Gastrocnemius medialis (tissue), 4 donors: Measurements from ENCODE around the gene BBS10. TPM values are rescaled to one million over a fixed set of nuclear protein-coding genes. Genes with fewer than 3 reads are reported as not detected.

Source experiments
- ATAC-seq, 2 donors: fragments of 150-250 bp; one replicate each; pipeline ENCODE4 v1.9.1; 2016
- DNase-seq, 2 donors: peaks; one replicate each; pipeline ENCODE4 v3.0.0-alpha.2; 2019
- H3K27ac ChIP-seq, 4 donors: fragments of 200-600 bp; sonication (generic); 1 replicate in 1 of 4; 2 replicates in 3 of 4; pipeline ENCODE4 v1.5.1; 2016 to 2018; ENCODE audit warnings: mild to moderate bottlenecking in 2 of 4, moderate library complexity in 1 of 4
- H3K27me3 ChIP-seq, 3 donors: fragments of 200-600 bp; sonication (generic) in 2 of 3; 1 replicate in 1 of 3; 2 replicates in 2 of 3; pipeline versions ENCODE4 v1.5.1 to v1.6.0; 2016 to 2019; ENCODE audit warnings: mild to moderate bottlenecking in 1 of 3, moderate library complexity in 1 of 3
- H3K36me3 ChIP-seq, 2 donors: fragments of 200-600 bp; sonication (generic) in 1 of 2; one replicate each; pipeline ENCODE4 v1.5.1; 2017 to 2018
- H3K4me1 ChIP-seq, 2 donors: fragments of 200-600 bp; sonication (generic) in 1 of 2; one replicate each; pipeline ENCODE4 v1.5.1; 2016 to 2017; ENCODE audit warnings: mild to moderate bottlenecking in 2 of 2
- H3K4me3 ChIP-seq, 4 donors: fragments of 200-600 bp; sonication (generic) in 3 of 4; 1 replicate in 1 of 4; 2 replicates in 3 of 4; pipeline ENCODE4 v1.5.1; 2016 to 2019; ENCODE audit warnings: mild to moderate bottlenecking in 2 of 4
- H3K9me3 ChIP-seq, 3 donors: fragments of 200-600 bp; sonication (generic) in 2 of 3; 1 replicate in 1 of 3; 2 replicates in 2 of 3; pipeline ENCODE4 v1.5.1; 2016 to 2019
- CTCF ChIP-seq, 5 experiments: fragments of 450-650 bp in 3 of 5; fragments of 200-600 bp in 2 of 5; sonication (generic) in 2 of 5; IDR thresholded peaks in 4 of 5; conservative IDR thresholded peaks in 1 of 5; 1 replicate in 4 of 5; 2 replicates in 1 of 5; pipeline ENCODE4 v1.5.1; 2016 to 2019; ENCODE audit warnings: antibody characterized with exemption in 5 of 5, mild to moderate bottlenecking in 3 of 5, moderate library complexity in 3 of 5
- POLR2A ChIP-seq, 2 donors: fragments of 450-650 bp; IDR thresholded peaks; one replicate each; pipeline ENCODE4 v1.6.1; 2017; ENCODE audit warnings: antibody characterized with exemption in 2 of 2, mild to moderate bottlenecking in 2 of 2, moderate library complexity in 2 of 2
- in situ Hi-C, 4 donors: fragments of 200-750 bp; cut with MboI; loops; one replicate each; pipeline versions ENCODE4 v1.15.0 to v1.8.0; 2017; ENCODE audit warnings: low sequenced_read_pairs in 4 of 4
- intact Hi-C: fragments of 100-400 bp; cut with DNase I; formaldehyde crosslinking; loops from one replicate; pipeline ENCODE4 v1.15.1; 2023; ENCODE audit warnings: low total_unique reads
- total RNA-seq, 4 donors: library from RNA; depleted of rRNA; stranded (reverse); fragments of >200 nt; gene quantifications; one replicate each; pipeline versions ENCODE4 v1.1.0 to v1.2.3, GENCODE V29; 2016

The BBS10 gene
- 10 to 100 TPM in 2 of 4 donors, 1 to 10 TPM in 2; 9.0 to 17.5 (median 11.5) TPM for total RNA-seq

GRCh38 chr12:76348079-76348901, at the start of gene BBS10:
Gene BBS10, minus strand, starts transcription at chr12:76348415. Its CDS starts 57 bp downstream, at chr12:76348358.
- ATAC-seq (peak; percentile 91 to 96), DNase-seq (peak; percentile 83 to 91)
- no peaks in the 10 kb centered on the region for H3K36me3 ChIP-seq
- intact Hi-C loops (loop anchor here (1.0 to 5.0 kb wide), 5 partner anchors 109 to 821 kb away; partner anchors contain the start of genes NAP1L1 and PHLDA1), in situ Hi-C loops (loop anchor here (10.0 to 25.0 kb wide), 2 partner anchors 261 to 263 kb away; partner anchors contain the start of gene NAP1L1 (in 4 of the 4))
- H3K27me3 ChIP-seq = no peaks in the 10 kb centered on the region
- H3K9me3 ChIP-seq = no peaks in the 10 kb centered on the region
- peaks cover 30 to 39% of the 10 kb centered on the region in 2 donors for H3K4me1 ChIP-seq
- TF ChIP-seq CTCF (IDR thresholded peaks at IDR 0.05 in 4 of 5, conservative IDR thresholded peaks at IDR 0.05 in 1 of 5) (peak in 4 of 5 experiments; percentile 34 to 56 (median 46)), POLR2A (IDR thresholded peaks at IDR 0.05) (peak; percentile 43 to 60)
- peak within 1 kb of the TSS; percentile 68 to 91 (median 82) for H3K4me3 ChIP-seq
- H3K27ac ChIP-seq = peak within 1 kb of the TSS; percentile 83 to 92 (median 88)

- no peaks in the 10 kb centered on the region for H3K9me3 ChIP-seq
- in situ Hi-C loops (loop anchor here in 1 of 4 donors (25.0 kb wide), 1 partner anchor 171 kb away; the partner anchor contains the start of gene OSBPL8), intact Hi-C loops (no loop called here)
- no peaks in the 10 kb centered on the region for H3K27me3 ChIP-seq
- no peak overlapping the region for H3K4me3 ChIP-seq
- peak; percentile 30 to 91 for ATAC-seq
- H3K36me3 ChIP-seq = peaks cover 0 to 36% of the 10 kb centered on the region in 2 donors
- H3K27ac ChIP-seq = peak overlapping the region in 2 of 4 donors; percentile 1 to 12
- H3K4me1 ChIP-seq = peaks cover 0 to 3% of the 10 kb centered on the region in 2 donors
- DNase-seq = peak in 1 of 2 donors; percentile 70
- TF ChIP-seq POLR2A (IDR thresholded peaks at IDR 0.05) = no peak
- TF ChIP-seq CTCF (IDR thresholded peaks at IDR 0.05 in 4 of 5, conservative IDR thresholded peaks at IDR 0.05 in 1 of 5) = no peak
These were observed 43.2 kb upstream of the BBS10 start for GRCh38 chr12:76391461-76391860.

GRCh38 chr12:76387614-76388013, 39.4 kb upstream of the BBS10 start:
- Histone ChIP-seq H3K4me1 (peaks cover 19% of the 10 kb centered on the region in 2 donors), H3K36me3 (peaks cover 0 to 53% of the 10 kb centered on the region in 2 donors), H3K27ac (no peak overlapping the region), H3K27me3 (no peaks in the 10 kb centered on the region), H3K9me3 (no peaks in the 10 kb centered on the region), H3K4me3 (no peak overlapping the region)
- intact Hi-C loops (loop anchor here (10.0 kb wide), 2 partner anchors 167 to 197 kb away; partner anchors contain the start of gene OSBPL8), in situ Hi-C loops (loop anchor here in 1 of 4 donors (25.0 kb wide), 1 partner anchor 175 kb away; the partner anchor contains the start of gene OSBPL8)
- DNase-seq = no peak
- no peak for ATAC-seq
- TF ChIP-seq CTCF (IDR thresholded peaks at IDR 0.05 in 4 of 5, conservative IDR thresholded peaks at IDR 0.05 in 1 of 5) (no peak), POLR2A (IDR thresholded peaks at IDR 0.05) (no peak)

GRCh38 chr12:76384560-76384959, 36.3 kb upstream of the BBS10 start:
- DNase-seq (peak in 1 of 2 donors; percentile 22), ATAC-seq (peak in 1 of 2 donors; percentile 53)
- Histone ChIP-seq H3K4me1 (peaks cover 19% of the 10 kb centered on the region in 2 donors), H3K36me3 (peaks cover 0 to 44% of the 10 kb centered on the region in 2 donors), H3K9me3 (no peaks in the 10 kb centered on the region), H3K27me3 (no peaks in the 10 kb centered on the region), H3K27ac (peak overlapping the region in 2 of 4 donors; percentile 45 to 57), H3K4me3 (no peak overlapping the region)
- intact Hi-C loops (loop anchor here (5.0 to 10.0 kb wide), 3 partner anchors 73 to 200 kb away; partner anchors contain the start of gene OSBPL8), in situ Hi-C loops (loop anchor here in 1 of 4 donors (25.0 kb wide), 1 partner anchor 178 kb away; the partner anchor contains the start of gene OSBPL8)
- no peak for TF ChIP-seq CTCF (IDR thresholded peaks at IDR 0.05 in 4 of 5, conservative IDR thresholded peaks at IDR 0.05 in 1 of 5)
- TF ChIP-seq POLR2A (IDR thresholded peaks at IDR 0.05) = no peak
